ENCODE data around the gene SLC44A4.
"Not testable (repeated sequence)": the region's sequence is repeated elsewhere in the genome, so short reads cannot be mapped to it uniquely, and the experiment has no call there.

The SLC44A4 gene

DNA sequence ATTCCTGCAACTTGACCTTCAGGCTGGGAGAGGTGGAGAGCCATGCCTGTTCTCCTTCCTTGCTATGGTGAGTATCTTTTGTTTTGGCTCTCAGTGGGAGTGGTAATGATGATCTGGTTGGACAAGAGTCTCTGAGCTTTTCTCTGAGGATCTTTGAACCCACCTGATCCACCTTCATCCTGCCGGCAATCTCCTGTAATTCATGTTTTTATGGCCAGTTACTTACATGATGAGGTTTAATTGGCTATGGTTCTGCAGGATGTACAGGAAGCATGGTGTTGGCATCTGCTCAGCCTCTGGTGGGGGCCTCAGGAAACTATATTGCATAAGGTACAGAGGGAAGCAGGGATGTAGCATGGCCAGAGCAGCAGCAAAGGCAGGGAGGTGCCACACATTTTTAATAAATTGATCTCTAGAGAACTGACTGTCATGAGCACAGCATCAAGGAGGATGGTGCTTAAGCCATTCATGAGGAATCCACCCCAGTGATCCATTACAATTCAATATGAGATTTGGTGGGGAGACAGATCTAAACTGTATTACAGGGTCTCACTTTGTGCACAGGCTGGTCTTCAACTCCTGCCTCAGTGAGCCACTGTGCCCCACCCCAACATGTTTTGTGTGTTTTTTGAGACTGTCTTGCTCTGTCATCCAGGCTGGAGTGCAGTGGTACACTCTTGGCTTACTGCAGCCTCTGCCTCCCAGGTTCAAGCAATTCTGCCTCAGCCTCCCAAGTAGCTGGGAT, 41.3 kb downstream of the SLC44A4 start:
- ATAC-seq (no peak), DNase-seq (ENCODE audit: low spot score in 2 of 2) (no peak)
- Mint-ChIP-seq H3K4me3 (peak overlapping the region; percentile 95), H3K4me1 (peaks cover 35% of the 10 kb centered on the region), H3K9me3 (no peaks in the 10 kb centered on the region), H3K27ac (peak overlapping the region; percentile 99), H3K36me3 (peaks cover 86% of the 10 kb centered on the region)

DNA sequence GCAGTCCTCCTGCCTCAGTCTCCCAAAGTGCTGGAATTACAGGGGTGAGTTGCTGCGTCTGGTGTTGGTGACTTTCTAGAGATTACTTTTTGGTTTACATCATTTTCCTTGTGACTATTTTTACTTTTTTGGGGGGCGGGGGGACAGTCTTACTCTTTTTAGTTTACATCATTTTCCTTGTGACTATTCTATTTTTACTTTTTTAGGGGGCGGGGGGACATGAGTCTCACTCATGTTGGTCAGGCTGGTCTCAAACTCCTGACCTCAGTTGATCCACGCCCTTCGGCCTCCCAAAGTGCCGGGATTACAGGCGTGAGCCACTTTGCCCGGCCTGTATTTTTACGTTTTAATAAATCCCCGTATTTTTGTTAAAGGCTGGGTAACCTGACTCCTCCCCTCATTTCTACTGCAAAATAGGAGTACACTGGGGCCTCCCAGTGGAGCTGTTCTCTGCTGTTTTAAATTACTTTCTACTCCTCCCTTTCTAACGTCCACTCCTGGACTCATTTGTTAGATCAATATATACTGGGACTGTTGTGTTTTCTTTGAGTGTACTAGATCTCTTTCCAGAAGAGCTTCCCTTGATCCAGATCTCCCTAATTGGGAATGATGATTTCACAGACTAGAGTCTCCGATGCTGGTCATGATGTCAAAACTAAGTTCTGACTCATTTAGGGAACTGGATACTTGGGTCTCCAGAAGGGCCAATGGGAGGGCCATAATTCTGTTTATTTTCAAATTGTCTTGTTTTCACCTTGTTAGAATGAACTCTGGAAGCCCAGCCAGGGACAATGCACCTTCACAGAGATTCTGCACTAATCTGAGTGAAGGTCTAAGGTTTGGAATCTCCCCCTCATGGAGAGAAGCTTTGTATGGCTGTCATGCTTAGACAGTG, 42.1 kb downstream of the SLC44A4 start:
- no peaks in the 10 kb centered on the region for H3K9me3 Mint-ChIP-seq
- DNase-seq (ENCODE audit: low spot score in 2 of 2) (no peak), ATAC-seq (no peak)
- H3K36me3 Mint-ChIP-seq, result peaks cover 78% of the 10 kb centered on the region
- H3K4me1 Mint-ChIP-seq, result peaks cover 35% of the 10 kb centered on the region
- H3K4me3 Mint-ChIP-seq, result peak overlapping the region; percentile 95
- H3K27ac Mint-ChIP-seq, result peak overlapping the region; percentile 99

DNA sequence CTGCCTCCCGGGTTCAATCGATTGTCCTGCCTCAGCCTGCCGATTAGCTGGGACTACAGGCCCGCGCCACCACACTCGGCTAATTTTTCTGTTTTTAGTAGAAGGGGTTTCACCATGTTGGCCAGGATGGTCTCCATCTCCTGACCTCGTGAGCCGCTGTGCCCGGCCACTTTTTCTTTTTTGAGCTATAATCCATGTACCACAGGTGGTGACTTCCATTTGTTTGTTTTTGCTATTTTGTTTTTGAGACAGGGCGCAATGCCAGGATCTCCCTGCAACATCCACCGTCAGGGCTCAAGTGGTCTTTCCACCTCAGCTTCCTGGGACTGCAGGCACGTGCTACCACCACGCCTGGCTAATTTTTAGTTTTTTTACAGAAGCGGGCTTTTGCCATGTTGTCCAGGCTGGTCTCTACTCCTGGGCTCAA, 42.7 kb downstream of the SLC44A4 start:
- Mint-ChIP-seq H3K9me3 (no peaks in the 10 kb centered on the region), H3K36me3 (peaks cover 78% of the 10 kb centered on the region), H3K27ac (peak overlapping the region; percentile 99), H3K4me3 (peak overlapping the region; percentile 95), H3K4me1 (peaks cover 35% of the 10 kb centered on the region)
- ATAC-seq (no peak), DNase-seq (ENCODE audit: low spot score in 2 of 2) (no peak)

DNA sequence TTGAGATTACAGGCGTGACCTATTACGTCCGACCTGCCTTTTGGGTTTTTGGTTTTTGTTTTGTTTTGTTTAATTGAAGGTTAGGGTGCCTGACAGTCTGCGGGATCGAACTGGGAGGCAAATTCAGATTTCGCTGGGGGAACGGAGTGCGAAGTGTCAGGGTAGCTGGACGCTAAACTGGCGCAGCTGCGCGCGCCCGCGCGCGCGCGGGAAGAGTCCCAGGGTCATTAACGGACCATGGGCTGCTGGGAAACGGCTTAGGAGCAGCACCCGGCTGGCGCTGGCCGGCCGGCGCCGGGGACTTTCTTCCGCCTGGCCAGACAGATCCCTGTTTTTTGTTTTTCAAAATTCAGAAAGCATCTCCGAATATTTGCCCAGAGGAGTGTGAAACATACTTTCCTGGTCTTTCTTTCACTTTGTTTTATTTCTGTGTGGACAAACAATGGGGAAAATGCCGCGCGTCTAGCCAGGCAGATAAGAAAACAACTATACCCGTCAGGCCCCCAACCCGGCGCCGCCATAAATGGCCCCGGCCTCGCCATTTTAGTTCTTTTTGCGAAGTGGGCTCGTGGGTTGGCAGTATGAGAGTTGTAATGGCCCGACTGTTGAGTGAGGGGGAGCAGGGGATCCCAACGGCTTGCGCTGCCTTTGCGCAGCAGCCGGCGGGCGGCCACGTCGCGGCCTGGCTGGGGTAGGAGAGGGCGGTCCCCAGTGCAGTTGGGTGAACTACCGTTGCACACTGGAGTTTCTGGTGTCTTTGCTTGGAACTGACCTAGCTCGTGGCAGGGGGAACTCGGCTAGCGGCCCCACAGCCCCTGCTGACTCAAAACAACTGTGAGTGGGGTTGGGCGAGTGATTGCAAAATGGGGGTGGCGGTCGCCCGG, 44.2 kb downstream of the SLC44A4 start:
- no peaks in the 10 kb centered on the region for H3K9me3 Mint-ChIP-seq
- H3K4me3 Mint-ChIP-seq, result peak overlapping the region; percentile 95
- H3K27ac Mint-ChIP-seq, result peak overlapping the region; percentile 99
- DNase-seq (ENCODE audit: low spot score in 2 of 2) (peak; percentile 69 to 93), ATAC-seq (peak; percentile 74)
- H3K36me3 Mint-ChIP-seq, result peaks cover 78% of the 10 kb centered on the region
- H3K4me1 Mint-ChIP-seq, result peaks cover 48% of the 10 kb centered on the region

DNA sequence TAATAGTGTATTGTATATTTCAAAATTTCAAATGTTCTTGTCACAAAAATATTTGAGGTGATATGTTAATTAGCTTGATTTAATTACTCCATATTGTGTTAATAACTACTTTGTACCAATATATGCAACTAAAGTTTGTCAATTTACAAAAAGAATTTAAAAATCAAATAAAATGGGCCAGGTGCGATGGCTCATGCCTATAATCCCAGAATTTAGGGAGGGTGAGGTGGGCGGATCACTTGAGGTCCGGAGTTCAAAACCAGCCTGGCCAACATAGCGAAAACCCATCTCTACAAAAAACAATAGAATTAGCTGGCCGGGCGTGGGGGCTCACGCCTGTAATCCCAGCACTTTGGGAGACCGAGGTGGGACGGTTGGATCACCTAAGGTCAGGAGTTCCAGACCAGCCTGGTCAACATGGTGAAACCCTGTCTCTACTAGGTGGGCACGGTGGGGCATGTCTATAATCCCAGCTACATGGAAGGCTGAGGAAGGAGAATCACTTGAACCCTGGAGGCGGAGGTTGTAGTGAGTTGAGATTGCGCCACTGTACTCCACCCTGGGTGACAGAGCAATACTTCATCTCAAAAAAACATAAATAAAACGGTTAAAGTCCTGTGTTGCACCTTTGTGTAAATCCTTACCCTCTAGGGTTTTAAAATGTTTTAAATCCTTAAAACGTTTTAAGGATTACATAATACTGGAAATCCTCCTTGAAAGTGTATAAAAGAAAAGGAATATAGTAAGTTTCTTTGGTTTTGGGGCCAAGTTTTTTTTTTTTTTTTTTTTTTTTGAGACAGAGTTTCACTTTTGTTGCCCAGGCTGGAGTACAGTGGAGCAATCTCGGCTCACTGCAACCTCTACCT, 47.2 kb downstream of the SLC44A4 start:
- H3K4me3 Mint-ChIP-seq, result peak overlapping the region; percentile 87
- no peaks in the 10 kb centered on the region for H3K9me3 Mint-ChIP-seq
- peak overlapping the region; percentile 86 for H3K27ac Mint-ChIP-seq
- no peak for DNase-seq (ENCODE audit: low spot score in 2 of 2)
- H3K36me3 Mint-ChIP-seq, result peaks cover 62% of the 10 kb centered on the region
- ATAC-seq, result no peak
- H3K4me1 Mint-ChIP-seq, result peaks cover 36% of the 10 kb centered on the region

DNA sequence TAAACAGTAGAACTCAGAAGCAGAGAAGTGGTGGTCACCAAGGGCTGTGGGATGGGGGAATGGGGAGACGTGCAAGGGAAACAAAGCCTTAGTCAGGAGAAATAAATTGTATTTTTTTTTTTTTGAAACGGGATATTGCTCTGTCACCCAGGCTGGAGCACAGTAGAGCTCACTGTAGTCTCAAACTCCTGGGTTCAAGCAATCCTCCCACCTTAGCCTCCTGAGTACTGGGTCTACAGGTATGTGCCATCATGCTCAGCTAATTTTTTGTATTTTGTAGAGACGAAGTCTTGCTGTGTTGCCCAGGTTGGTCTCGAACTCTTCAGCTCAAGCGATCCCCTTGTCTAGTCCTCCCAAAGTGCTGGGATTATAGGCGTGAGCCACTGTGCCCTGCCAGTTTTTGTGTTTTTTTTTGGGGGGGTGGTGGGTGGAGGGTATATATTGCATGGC, 47.9 kb downstream of the SLC44A4 start:
- Mint-ChIP-seq H3K9me3 (no peaks in the 10 kb centered on the region), H3K27ac (peak overlapping the region; percentile 86), H3K36me3 (peaks cover 56% of the 10 kb centered on the region), H3K4me3 (peak overlapping the region; percentile 87), H3K4me1 (peaks cover 31% of the 10 kb centered on the region)
- ATAC-seq, result no peak
- no peak for DNase-seq (ENCODE audit: low spot score in 2 of 2)

DNA sequence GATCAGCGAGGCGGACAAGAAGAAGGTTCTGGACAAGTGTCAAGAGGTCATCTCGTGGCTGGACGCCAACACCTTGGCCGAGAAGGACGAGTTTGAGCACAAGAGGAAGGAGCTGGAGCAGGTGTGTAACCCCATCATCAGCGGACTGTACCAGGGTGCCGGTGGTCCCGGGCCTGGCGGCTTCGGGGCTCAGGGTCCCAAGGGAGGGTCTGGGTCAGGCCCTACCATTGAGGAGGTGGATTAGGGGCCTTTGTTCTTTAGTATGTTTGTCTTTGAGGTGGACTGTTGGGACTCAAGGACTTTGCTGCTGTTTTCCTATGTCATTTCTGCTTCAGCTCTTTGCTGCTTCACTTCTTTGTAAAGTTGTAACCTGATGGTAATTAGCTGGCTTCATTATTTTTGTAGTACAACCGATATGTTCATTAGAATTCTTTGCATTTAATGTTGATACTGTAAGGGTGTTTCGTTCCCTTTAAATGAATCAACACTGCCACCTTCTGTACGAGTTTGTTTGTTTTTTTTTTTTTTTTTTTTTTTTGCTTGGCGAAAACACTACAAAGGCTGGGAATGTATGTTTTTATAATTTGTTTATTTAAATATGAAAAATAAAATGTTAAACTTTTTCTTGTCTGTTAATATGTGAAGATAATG, 49.0 kb downstream of the SLC44A4 start:
- peak overlapping the region; percentile 87 for H3K4me3 Mint-ChIP-seq
- no peak for DNase-seq (ENCODE audit: low spot score in 2 of 2)
- ATAC-seq, result no peak
- H3K4me1 Mint-ChIP-seq, result peaks cover 32% of the 10 kb centered on the region
- H3K36me3 Mint-ChIP-seq, result peaks cover 44% of the 10 kb centered on the region
- peak overlapping the region; percentile 86 for H3K27ac Mint-ChIP-seq
- no peaks in the 10 kb centered on the region for H3K9me3 Mint-ChIP-seq

DNA sequence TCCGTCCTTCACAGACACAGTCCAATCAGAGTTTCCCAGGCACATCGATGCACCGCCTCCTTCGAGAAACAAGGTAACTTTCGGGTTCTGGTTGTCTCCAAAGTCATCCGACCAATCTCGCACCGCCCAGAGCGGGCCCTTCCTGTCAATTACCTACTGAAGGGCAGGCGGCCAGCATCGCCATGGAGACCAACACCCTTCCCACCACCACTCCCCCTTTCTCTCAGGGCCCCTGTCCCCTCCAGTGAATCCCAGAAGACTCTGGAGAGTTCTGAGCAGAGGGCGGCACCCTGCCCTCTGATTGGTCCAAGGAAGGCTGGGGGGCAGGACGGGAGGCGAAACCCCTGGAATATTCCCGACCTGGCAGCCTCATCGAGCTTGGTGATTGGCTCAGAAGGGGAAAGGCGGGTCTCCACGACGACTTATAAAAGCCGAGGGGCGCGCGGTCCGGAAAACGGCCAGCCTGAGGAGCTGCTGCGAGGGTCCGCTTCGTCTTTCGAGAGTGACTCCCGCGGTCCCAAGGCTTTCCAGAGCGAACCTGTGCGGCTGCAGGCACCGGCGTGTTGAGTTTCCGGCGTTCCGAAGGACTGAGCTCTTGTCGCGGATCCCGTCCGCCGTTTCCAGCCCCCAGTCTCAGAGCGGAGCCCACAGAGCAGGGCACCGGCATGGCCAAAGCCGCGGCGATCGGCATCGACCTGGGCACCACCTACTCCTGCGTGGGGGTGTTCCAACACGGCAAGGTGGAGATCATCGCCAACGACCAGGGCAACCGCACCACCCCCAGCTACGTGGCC, 51.3 kb downstream of the SLC44A4 start, which contains the start of gene HSPA1B:
Gene HSPA1B (plus strand): TSS at position 453 of the 794 bp plus-strand sequence. CDS start 213 bp downstream, at position 666.
- peaks cover 49% of the 10 kb centered on the region for H3K4me1 Mint-ChIP-seq
- H3K27ac Mint-ChIP-seq, result peak within 1 kb of the TSS; percentile 98
- peak; percentile 82 for ATAC-seq
- peak within 1 kb of the TSS; percentile 84 for H3K4me3 Mint-ChIP-seq
- DNase-seq (ENCODE audit: low spot score in 2 of 2), result peak; percentile 82 to 99
- H3K9me3 Mint-ChIP-seq, result no peaks in the 10 kb centered on the region
- peaks cover 36% of the 10 kb centered on the region for H3K36me3 Mint-ChIP-seq

DNA sequence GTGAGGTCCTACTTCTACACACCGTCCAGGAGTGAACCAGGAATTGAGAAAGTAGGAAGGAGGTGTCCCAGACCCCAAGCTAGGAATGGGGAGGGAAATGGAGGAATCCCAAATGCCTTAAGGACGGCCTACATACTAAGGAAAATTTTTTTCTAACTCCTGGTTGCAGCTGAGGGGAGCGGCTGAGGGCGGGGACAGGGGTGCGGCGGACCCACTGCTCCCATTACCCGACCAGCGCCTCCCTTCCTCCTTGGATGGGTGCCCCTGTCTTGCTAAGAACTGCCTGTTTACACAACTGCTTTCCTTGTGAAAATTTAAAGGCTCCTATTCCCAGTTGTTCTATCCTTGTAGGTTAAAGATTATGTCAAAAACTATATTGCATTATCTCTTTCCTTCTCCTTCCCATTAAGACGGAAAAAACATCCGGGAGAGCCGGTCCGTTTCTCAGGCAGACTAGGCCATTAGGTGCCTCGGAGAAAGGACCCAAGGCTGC, 52.0 kb downstream of the SLC44A4 start:
- no peaks in the 10 kb centered on the region for H3K9me3 Mint-ChIP-seq
- peak overlapping the region; percentile 98 for H3K27ac Mint-ChIP-seq
- ATAC-seq, result peak; percentile 2
- peaks cover 55% of the 10 kb centered on the region for H3K4me1 Mint-ChIP-seq
- peaks cover 41% of the 10 kb centered on the region for H3K36me3 Mint-ChIP-seq
- no peak for DNase-seq (ENCODE audit: low spot score in 2 of 2)
- H3K4me3 Mint-ChIP-seq, result peak overlapping the region; percentile 84

DNA sequence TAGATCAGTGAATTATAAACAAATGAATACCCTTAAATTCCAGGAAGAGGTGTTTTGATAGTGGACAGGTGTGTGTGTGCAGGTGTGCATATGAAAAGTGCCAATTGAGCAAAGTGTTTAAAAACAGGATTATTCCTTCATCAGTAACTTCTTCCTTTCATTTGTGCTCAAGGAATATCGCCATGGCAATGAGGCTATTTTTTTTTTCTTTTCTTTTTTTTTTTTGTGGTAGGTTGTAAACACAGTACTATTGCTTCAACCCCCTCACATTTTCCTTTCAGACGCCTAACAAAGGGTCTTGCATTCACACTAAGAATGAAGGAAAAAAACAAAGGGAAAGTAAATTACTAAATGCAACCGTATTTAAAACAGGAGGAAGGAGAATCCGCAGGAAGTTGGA, 53.2 kb downstream of the SLC44A4 start:
- no peak for ATAC-seq
- no peaks in the 10 kb centered on the region for H3K9me3 Mint-ChIP-seq
- H3K4me3 Mint-ChIP-seq, result peak overlapping the region; percentile 84
- H3K4me1 Mint-ChIP-seq, result peaks cover 60% of the 10 kb centered on the region
- no peak for DNase-seq (ENCODE audit: low spot score in 2 of 2)
- H3K27ac Mint-ChIP-seq, result peak overlapping the region; percentile 98
- H3K36me3 Mint-ChIP-seq, result peaks cover 32% of the 10 kb centered on the region

DNA sequence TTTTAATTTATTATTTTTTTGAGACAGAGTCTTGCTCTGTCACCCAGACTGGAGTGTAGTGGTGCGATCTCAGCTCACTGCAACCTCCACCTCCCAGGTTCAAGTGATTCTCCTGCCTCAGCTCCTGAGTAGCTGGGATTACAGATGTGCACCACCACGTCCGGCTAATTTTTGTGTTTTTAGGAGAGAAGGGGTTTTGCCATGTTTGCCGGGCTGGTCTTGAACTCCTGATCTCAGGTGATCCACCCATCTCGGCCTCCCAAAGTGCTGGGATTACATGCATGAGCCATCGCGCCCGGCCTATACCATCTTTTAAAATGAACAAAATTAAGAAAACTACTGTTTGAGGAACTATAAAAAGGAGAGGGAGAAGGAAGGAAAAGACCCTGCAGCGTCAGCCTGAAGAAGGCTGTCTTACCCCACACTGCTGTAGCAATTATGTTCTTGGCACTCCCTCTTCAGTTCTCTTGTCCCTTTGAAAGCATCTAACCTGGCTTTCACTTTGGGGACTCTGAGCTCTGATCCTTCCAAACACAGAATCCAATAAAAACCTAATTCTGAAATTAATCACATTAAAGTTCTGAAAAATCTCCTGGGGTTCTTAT, 55.1 kb downstream of the SLC44A4 start:
- ATAC-seq; H3K9me3 Mint-ChIP-seq; DNase-seq (ENCODE audit: low spot score in 2 of 2): not testable (repeated sequence)
- H3K27ac Mint-ChIP-seq, result peak overlapping the region; percentile 15
- H3K36me3 Mint-ChIP-seq, result peaks cover 25% of the 10 kb centered on the region
- peaks cover 59% of the 10 kb centered on the region for H3K4me1 Mint-ChIP-seq
- peak overlapping the region; percentile 79 for H3K4me3 Mint-ChIP-seq

DNA sequence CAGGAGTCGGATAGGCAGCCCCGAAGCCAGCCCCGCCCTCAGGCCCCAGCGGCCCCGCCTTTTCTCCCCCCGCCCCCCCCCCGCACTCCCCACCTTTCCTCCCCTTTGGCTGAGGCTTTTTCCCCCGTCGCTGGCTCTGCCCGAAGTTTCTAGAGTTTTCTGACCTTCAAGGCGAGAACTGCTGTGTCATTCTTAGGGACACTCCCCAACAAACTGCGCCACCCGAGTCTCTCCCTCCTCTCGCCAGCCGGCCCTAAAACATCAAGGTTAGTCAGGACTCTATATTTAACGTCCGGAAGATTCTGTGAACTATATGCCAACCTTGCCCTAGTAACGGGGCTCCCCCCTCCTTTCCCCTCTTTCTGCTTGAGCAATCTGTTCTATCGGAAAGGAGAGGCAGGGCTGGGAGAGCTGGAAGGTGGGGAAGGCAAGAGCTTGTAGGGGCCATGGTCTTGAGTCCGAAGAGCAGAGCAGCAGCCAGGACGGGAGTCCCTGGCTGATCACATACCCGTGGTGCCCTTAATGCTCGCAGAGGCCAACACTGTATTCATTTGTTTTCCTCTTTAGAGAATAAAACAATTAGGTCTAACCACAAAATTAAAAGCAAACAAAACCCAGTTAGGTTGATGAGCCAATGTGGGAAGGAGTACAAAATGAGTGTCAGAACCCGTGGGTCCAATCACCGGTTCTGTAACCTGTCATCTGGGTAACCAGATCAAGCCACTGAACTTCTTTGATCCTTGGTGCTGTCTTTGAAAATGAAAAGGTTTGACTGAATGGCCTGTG, 56.6 kb downstream of the SLC44A4 start:
- Mint-ChIP-seq H3K27ac (peak overlapping the region; percentile 95), H3K4me1 (peaks cover 66% of the 10 kb centered on the region), H3K36me3 (peaks cover 33% of the 10 kb centered on the region), H3K9me3 (no peaks in the 10 kb centered on the region), H3K4me3 (peak overlapping the region; percentile 79)
- peak; percentile 75 for ATAC-seq
- peak; percentile 44 to 88 for DNase-seq (ENCODE audit: low spot score in 2 of 2)
